NCI-H2196 treated with DMSO at 0.1 percent for 48 hours (cell line): ENCODE data around the gene KATNAL1.
"Not testable (repeated sequence)": the region's sequence is repeated elsewhere in the genome, so short reads cannot be mapped to it uniquely, and the experiment has no call there.

Experiments used
- DNase-seq: peaks from one replicate; lab custom pipeline; 2025; ENCODE audit not compliant: unreplicated experiment; lab: John Stamatoyannopoulos, UW

The KATNAL1 gene

GRCh38 chr13:30222254-30222653, 85.1 kb downstream of the KATNAL1 start:
- DNase-seq: no peak

GRCh38 chr13:30216111-30216510, 91.2 kb downstream of the KATNAL1 start:
- DNase-seq: no peak

GRCh38 chr13:30212256-30212655, 95.1 kb downstream of the KATNAL1 start:
- DNase-seq: no peak

- DNase-seq: no peak
Observed at GRCh38 chr13:30211745-30212144, 95.6 kb downstream of the KATNAL1 start.

GRCh38 chr13:30204564-30204963, 102.8 kb downstream of the KATNAL1 start:
- DNase-seq: no peak

- no peak for DNase-seq
Observed at GRCh38 chr13:30196025-30196424, 111.3 kb downstream of the KATNAL1 start.

GRCh38 chr13:30194906-30195305, 112.4 kb downstream of the KATNAL1 start:
- no peak for DNase-seq

GRCh38 chr13:30193279-30194234, 113.8 kb downstream of the KATNAL1 start:
- no peak for DNase-seq

- DNase-seq: no peak
Observed at GRCh38 chr13:30192320-30193093, 114.8 kb downstream of the KATNAL1 start.

GRCh38 chr13:30191491-30192100, 115.8 kb downstream of the KATNAL1 start:
- no peak for DNase-seq

GRCh38 chr13:30186634-30187415, 120.5 kb downstream of the KATNAL1 start:
- no peak for DNase-seq

GRCh38 chr13:30181888-30182651, 125.3 kb downstream of the KATNAL1 start:
- no peak for DNase-seq

- DNase-seq: no peak
Observed at GRCh38 chr13:30179597-30180276, 127.6 kb downstream of the KATNAL1 start.

GRCh38 chr13:30178976-30179375, 128.4 kb downstream of the KATNAL1 start:
- no peak for DNase-seq

- DNase-seq: no peak
Observed at GRCh38 chr13:30175166-30175565, 132.2 kb downstream of the KATNAL1 start.

- DNase-seq: not testable (repeated sequence)
Observed at GRCh38 chr13:30174250-30174649, 133.1 kb downstream of the KATNAL1 start.

- no peak for DNase-seq
Observed at GRCh38 chr13:30173303-30173610, 134.1 kb downstream of the KATNAL1 start.

GRCh38 chr13:30172593-30173302, 134.6 kb downstream of the KATNAL1 start:
- no peak for DNase-seq

- no peak for DNase-seq
Observed at GRCh38 chr13:30170569-30170968, 136.8 kb downstream of the KATNAL1 start.
